ENCODE results near the gene SERPINB8.

The SERPINB8 gene

DNA sequence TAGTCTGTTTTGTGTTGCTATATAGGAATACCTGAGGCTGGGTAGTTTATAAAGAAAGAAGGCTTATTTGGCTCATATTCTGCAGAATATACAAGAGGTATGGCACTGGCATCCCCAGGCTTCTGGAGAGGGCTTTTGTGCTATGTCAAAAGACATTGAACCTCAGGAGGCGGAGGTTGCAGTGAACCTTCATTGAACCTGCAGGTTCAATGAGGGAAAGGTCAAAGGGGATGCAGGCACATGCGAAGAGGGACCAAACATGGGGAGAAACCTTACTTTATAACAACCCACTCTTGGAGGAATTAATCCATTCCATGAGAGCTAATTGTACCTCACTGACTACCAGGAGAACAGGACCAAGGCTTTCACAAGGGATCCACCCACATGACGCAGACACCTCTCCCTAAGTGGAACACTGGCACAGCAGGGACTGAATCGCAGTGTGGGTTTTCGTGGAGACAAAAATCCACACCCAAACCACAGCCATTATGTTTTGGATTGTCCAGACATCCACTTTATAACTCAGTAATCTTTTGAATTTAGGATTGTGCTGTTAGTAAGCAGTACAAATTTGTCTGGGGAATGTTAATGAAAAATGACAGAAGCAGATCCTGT, 4.1 kb upstream of the SERPINB8 start:
- no peak for DNase-seq

DNA sequence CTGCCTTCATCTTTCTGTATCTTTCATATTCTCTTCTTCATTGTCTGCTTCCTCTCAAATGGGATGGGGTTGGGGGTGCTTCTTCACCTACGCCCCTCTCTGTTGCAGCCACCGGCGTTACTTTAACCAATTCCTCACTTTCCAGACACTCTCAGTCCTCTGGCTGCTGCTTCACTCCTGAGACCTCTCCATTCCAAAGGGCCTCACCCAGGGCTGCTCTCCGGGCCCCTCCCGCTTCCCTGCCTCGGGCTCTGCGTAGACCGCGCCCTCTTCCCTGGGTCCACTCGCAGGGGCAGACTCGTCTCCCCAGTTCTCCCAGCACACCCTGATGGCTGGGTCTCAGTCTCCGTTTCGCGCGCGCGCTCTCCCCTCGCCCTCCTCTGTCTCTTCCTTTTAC, 926 bp downstream of the SERPINB8 start:
- no peak for DNase-seq

DNA sequence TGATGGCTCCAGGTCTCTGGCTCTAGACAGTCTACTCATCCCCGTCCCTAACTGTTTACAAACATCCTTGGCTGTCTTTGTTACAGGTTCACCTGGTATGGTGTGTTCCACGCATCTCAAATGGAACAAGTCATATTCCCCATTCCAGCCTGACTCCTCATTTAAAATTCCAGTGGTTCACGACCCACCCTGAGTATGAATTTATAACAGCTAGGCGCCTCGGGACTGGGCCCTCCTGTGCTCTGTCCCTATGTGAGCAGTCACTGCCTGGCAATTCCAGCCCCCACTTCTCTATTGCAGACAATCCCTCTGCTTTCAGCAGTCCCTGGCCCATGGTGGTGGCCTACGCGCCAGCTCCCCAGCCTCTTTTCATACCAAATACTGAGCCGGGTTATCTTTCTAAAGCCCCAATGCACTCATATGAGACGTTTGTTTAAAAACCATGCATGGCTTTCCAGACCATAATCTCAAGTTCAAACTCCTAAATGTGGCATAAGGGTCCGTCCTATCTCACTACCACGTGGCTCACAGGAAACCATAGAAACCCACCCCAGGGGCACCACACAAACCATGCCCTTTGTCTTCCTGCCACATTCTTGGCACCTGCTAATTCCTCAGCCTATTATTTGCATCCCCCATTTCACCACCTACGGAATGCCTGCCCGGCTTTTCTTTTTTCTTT, 1.6 kb downstream of the SERPINB8 start:
- DNase-seq: no peak

DNA sequence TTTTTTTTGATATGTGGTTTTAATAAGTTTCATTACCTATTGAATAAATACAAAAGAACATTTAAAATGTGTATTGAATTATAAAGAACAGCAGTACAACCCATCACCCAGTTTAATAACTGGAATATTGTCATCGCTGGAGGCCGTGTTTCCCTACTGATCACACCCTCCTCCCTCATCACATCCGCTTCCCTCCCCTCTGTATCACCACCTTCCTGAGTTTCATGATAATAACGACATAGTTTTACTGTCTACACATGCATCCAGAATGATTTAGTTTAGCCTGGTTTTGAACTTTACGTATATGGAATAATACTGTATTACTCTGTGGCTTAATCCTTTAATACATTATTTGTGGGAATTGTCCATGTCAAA, 2.1 kb downstream of the SERPINB8 start:
- no peak for DNase-seq

DNA sequence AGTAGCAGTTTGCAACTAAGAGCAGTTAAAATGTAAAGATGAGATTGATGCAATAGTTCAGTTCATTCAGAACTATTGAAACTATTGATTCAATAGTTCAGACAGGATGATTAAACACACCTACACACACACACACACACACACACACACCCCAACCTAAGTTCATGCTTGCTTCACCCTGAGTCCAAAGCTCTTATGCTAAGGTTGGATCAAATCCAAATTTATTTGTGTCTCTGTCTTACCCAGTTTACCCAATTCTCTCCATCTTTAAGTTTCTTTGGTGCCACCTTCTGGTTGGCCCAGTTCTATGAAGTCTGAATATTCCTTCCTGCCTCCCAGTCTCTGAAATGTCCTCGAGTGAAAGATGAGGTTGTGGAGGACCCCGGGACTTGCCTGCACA, 5.1 kb downstream of the SERPINB8 start:
- DNase-seq: no peak

DNA sequence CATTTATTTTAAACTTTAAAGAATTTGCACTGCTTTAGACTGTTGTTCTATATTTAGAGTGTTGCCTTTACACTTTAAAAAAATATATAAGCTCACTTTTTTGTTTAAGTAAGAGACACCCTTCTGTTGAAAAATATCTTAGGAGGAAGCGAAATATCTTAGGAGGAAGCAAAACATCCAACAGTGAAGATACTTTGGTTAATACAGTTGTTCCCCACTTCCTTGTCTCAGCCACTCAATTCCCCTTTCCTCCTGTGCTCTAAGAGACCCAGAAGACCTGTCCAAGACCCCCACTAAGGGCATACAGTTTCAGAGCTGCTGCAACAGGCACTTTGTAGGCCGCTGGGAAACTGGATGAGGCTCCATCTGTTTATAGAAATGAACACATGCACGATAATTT, 5.7 kb downstream of the SERPINB8 start:
- DNase-seq: no peak

DNA sequence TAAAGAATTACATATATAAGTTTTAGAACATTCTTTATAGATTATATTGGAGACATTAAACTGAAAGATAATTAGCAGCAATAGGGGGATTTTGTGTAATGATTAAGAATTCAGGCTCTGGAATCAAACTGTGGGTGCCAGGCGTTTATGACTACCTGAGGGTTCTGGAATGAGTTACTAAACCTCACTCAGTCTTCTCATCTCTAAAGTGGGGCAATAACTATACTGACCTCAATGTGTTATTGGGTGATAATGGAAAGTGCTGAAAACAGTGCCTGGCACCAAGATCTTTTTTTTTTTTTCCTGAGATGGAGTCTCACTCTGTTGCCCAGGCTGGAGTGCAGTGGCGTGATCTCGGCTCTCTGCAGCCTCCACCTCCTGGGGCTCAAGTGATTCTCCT, 7.2 kb downstream of the SERPINB8 start:
- DNase-seq: no peak

DNA sequence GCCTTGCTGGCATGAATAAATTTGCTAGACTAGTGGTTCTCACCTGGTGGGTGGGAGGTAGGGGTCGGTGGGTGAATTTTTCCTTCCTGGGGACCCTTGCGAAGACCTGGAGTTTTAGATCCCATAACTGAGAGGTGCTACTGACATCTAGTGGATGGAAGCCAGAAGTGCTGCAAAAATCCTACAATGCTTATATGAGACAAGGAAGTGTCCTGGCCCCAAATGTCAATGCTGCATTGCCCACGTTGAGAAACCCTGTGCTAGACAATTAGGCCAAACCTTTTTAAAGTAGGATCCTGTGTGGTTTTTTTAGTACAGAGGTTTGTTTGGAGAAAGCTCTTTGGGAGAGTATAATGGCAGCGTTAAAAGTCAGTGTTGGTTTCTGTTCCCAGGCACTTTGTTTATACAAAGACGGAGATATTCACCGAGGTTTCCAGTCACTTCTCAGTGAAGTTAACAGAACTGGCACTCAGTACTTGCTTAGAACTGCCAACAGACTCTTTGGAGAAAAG, 9.6 kb downstream of the SERPINB8 start:
- DNase-seq: peak; percentile 38

DNA sequence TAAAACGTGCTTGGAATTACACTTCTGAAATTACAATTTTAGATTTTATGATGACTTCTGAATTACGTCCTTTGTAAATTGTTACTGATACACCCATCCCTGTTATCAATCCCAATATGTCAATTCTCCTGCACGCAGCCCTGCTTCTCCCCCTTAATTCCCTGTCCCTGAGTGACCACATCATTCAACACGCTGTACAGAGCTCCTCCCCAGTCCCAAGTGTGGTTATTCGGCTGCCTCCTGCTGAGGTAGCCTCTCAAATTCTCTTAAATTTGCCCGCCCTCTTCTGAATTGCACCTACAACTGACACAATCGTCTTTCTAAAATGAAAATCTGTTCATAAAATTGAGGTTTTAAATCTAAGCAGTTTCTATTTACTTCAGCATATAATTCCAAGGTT, 10.1 kb downstream of the SERPINB8 start:
- no peak for DNase-seq

DNA sequence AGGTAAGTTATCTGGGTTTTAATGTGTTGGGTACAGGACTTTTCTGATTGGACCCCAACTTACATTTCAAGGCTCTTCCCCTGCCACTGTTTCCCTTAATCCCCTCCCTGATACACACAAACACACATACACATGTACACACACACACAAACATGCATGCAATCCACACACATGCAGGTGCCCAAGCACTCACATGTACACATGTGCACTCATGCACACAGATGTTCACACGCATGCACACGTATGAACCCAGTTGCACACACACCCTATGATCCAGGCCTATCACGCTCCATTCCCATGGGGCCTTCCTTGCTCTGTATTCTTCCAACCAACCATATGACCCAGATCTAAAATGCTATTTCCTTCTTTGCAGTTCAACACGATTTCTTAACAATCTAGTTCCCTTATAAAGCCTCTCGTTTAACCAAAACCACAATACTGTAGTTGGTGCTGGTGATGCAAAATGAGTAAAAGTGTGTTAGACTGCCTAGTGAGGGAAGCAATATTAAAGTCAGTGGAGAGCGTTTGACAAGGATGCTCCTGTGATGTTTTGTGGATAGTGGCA, 11.1 kb downstream of the SERPINB8 start:
- no peak for DNase-seq

DNA sequence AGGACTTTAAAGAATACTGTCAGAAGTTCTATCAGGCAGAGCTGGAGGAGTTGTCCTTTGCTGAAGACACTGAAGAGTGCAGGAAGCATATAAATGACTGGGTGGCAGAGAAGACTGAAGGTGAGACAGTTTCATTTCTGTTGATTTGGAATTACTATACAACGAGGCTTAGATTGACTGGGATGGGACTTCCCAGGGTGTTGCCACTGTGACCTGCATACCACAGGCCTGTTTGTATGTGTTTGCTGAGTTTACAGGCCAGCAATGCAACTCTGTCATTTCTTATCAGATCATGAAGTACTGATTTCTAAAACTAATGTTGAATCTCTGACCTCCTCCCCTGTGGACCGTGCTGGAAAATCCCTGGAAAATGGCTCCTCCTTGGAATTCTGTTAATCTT, 11.8 kb downstream of the SERPINB8 start:
- DNase-seq: no peak

DNA sequence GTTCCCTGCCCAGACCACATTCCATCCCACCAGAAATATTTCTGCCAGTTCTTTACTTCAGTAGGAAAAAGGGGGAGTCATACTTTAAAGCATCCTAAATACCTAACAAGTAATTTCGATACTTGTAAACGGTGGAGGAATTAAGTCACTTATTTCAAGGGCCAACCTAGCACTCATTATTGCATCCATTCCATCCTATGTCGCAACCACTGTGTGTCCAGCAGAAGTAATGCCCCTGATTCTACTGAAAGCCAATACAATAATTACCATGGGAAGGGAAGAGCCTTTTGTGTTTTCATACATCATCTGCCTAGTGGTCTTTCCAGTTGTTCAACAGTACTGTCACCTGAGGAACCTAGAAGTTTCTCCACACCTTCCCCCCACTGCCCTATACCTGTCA, 12.5 kb downstream of the SERPINB8 start:
- DNase-seq: no peak

DNA sequence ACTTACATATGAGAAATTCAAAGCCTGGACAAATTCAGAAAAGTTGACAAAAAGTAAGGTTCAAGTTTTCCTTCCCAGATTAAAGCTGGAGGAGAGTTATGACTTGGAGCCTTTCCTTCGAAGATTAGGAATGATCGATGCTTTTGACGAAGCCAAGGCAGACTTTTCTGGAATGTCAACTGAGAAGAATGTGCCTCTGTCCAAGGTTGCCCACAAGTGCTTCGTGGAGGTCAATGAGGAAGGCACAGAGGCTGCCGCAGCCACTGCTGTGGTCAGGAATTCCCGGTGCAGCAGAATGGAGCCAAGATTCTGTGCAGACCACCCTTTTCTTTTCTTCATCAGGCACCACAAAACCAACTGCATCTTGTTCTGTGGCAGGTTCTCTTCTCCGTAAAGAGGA, 17.0 kb downstream of the SERPINB8 start:
- no peak for DNase-seq

DNA sequence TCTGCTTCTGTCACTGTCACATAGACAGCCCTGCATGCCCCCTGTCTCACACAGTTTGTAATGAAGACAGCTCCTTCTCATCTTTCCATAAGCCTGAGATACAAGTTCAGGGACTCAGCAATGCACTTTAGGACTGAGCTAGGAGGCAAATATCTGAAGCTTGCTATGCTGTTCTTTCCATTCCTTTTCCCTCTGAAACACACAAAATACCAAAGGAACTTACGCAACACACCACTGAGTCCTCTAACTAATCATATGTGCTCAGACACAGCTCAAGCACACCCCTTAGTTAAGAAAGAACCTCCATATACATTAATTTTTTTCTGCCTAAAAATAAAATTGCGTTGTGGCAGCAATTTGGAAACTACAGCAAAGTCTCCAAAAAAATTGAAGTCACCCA, 17.9 kb downstream of the SERPINB8 start:
- no peak for DNase-seq

DNA sequence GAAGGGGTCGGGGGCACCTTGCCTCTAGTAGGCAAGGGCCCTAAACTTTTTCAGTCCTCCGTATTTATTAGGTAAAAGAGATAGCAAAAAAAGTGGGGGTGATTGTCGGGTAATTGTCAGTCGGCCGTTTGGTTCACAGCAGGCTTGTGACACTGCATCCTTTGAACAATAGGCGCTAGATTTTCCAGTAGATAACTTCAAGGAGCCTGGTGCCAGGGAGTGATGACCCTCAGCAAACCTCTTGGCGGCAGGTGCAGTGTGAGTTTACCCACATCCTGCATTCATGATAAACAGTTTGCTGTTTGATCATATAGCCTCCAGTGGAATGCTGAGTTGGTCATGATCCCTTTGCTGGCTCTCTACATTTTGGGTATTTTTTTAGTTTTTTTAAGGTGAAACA, 22.9 kb downstream of the SERPINB8 start:
- no peak for DNase-seq

DNA sequence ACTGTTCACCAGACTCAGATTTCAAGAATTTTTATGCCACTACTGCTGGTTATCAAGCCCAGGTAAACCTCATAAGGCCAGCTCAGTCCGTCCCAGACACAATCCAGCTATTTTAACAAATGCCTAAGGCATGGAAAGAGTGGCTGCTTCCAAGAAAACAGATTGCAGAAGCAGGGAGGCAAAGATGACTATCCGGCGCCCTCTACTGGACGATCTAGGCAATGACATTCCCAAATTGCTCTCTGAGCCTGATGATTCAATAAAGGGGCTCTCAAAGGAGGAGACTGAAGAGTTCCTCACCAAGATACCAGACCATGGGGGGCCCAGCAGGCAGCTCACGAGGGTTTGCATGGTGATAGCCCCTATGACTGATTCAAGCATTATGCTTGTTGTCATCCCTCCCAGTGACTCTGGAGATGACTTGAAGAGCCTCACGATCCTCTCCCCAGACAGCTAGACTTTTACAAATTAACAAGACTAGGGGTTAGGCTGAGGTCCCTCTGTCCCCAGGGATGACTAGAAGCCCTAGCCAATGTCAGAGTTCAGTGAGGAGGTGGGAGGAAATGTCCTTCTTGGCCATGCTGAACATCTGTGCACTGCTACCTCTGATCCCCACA, 25.0 kb downstream of the SERPINB8 start:
- no peak for DNase-seq

DNA sequence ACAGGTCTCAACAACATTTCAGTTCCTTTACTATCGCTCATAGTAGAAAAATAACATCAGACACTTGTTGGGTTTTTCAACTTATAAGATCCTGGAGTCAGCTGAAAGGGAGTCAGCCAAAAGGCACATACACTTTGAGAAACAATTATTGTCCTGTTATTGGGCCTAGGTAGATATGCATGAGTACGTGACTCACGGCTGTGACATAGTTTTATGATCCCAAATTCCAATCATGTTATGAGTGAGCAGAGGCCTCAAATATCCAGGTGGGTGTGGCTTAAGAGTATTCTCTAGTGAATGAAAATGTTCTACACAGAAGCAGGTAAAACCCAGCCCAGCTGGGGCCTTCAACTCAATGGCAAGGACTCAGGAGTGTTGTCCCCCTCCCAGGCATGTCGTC, 27.2 kb downstream of the SERPINB8 start:
- no peak for DNase-seq

DNA sequence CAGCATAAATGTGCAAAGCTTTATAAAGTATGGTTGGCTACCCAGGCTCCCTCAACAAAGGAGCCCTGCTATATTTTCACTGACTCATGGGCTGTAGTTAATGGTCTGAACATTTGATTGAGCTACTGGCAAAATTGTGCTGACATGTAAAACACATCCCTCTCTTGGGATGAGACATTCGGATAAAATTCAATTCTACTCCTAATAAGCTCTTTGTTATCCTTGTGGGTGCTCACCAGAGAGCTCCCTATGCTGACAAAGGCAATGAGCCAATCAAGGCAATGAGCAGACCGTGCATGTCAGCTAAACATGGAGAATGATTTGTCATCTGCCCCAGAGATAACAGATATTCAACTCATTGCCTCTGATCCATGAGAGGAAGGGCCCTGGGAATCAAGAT, 27.7 kb downstream of the SERPINB8 start:
- DNase-seq: no peak

DNA sequence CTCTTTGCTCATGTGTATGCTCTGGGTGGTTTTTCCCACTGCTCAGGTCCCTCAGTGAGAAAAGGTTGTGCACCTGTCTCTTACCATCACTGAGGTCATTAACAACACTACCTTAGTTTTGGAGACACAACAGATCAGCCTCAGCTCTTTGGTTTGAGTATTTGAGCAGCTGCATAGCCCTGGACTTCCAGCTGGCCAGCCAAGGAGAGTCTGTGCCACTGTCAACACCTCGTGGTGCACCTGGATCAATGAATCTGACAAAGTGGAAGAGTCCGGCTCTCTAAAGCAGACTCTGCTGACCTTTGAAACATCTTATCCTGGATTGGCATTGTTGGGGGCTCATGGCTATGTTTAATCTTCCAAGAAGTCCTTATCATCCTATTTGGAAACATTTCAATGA, 30.0 kb downstream of the SERPINB8 start:
- DNase-seq: no peak

DNA sequence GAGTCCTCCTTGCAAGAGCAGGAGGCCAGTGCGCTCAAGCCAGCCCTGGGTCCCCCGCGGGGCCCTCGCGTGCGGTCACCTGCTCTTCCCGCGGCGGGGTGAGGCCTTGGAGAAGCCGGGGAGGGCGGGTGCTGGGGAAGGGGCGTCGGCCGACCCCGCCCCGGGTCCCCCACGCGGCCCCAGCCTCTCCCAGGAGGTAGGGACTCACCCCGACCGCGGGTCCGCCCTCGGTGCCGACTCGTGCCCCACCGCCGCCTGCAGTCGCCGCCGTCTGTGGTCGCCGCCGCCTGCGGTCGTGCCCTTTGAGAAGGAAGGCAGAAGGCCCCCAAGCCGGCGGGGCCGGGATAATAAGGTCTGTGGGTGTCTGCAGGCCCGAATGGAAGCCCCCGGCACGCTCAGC, 32.7 kb downstream of the SERPINB8 start:
- no peak for DNase-seq

DNA sequence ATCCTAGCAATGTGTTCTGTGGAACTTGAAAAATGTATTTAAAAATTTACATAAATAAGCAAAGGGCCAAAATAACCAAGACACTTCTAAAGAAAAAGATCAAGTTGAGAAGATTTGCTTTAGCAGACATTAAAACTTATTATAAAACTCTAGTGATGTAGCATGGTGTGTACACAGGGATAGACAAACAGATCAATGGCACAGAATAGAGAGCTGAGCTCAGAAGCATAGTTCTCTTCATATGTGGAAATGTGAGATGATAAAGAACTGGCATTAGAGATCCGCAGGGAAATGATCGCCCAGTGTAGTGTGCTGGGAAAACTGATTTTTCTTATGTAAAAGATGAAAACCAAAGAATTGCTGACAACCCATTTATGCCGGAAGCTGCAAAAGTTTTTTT, 39.4 kb downstream of the SERPINB8 start:
- no peak for DNase-seq

DNA sequence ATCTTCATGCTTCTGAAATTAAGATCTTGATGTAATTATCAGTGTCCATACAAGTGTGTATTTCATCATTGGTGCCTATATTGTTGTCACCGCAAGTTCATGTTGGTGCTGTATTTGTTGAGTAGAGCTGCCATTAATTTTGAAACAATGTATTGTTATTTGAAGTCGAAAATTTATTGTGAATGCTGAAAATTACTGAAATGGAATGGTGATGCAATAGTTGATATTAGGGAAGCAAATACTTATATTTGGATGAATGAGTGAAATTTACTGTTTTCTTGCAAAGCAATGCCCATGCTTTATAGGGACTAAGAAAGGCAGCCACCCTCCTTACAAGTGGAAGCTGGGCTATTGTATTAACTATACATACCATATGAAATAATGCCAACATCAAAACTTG, 41.6 kb downstream of the SERPINB8 start:
- DNase-seq: no peak

DNA sequence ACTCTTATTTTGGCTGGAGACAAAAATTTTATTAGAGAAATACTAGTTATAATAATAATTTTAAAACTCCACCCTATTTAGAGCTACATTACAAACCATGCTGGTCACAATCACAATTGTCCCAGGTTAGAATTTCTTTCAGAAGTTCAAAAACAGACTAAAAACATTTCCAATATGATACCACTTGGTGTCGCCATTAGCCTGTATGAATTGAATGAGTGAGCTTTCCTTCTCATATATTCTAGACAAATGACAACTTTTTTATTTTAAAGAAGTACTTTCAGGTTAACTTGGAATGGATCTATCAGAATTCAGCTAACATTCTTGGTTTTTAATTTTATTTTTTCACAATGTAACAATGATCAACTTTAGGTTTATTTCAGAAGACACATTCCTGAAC, 48.0 kb downstream of the SERPINB8 start:
- no peak for DNase-seq
